Loucy (cell line): ENCODE data around the gene PRSS36.

Experiments used
- H2AFZ ChIP-seq: fragments of 200-600 bp; sonication (generic); 2 replicates; pipeline ENCODE4 v1.6.0; 2016; ENCODE audit warnings: antibody characterized with exemption, mild to moderate bottlenecking, low read length, moderate library complexity
- H3F3A ChIP-seq: fragments of 200-600 bp; 2 replicates; pipeline ENCODE4 v1.6.0; 2016; ENCODE audit warnings: antibody characterized with exemption, low read depth, mild to moderate bottlenecking
- H3K27me3 ChIP-seq: fragments of 200-600 bp; sonication (generic); 2 replicates; pipeline ENCODE4 v1.6.1; 2014; ENCODE audit warnings: low read length, mild to moderate bottlenecking; ENCODE audit not compliant: insufficient read depth, poor library complexity, severe bottlenecking
- H3K36me3 ChIP-seq: fragments of 200-600 bp; sonication (generic); 2 replicates; pipeline ENCODE4 v1.6.1; 2016; ENCODE audit warnings: low read length; ENCODE audit not compliant: insufficient read depth
- H3K4me1 ChIP-seq: fragments of 200-600 bp; sonication (generic); 2 replicates; pipeline ENCODE4 v1.5.1; 2014; ENCODE audit warnings: low read length, mild to moderate bottlenecking; ENCODE audit not compliant: insufficient read depth, poor library complexity, severe bottlenecking
- H3K4me2 ChIP-seq: fragments of 200-600 bp; sonication (generic); 2 replicates; pipeline ENCODE4 v1.6.0; 2014; ENCODE audit warnings: antibody characterized with exemption, low read length, low read depth, mild to moderate bottlenecking; ENCODE audit not compliant: poor library complexity, severe bottlenecking
- H3K4me3 ChIP-seq: fragments of 200-600 bp; sonication (generic); 2 replicates; pipeline ENCODE4 v1.5.1; 2014; ENCODE audit warnings: low read length, mild to moderate bottlenecking, mixed read lengths; ENCODE audit not compliant: poor library complexity, severe bottlenecking
- H3K79me2 ChIP-seq: fragments of 200-600 bp; sonication (generic); 2 replicates; pipeline ENCODE4 v1.6.1; 2014; ENCODE audit warnings: low read length; ENCODE audit not compliant: insufficient read depth
- H3K9ac ChIP-seq: fragments of 200-600 bp; sonication (generic); 2 replicates; pipeline ENCODE4 v1.6.0; 2014; ENCODE audit warnings: mild to moderate bottlenecking, low read depth, low read length, moderate library complexity; ENCODE audit not compliant: poor library complexity, severe bottlenecking
- H3K9me2 ChIP-seq: fragments of 200-600 bp; sonication (generic); replicated peaks from 2 replicates; pipeline ENCODE4 v1.6.1; 2016; ENCODE audit warnings: low read depth, low read length, mixed read lengths
- H3K9me3 ChIP-seq: fragments of 200-600 bp; sonication (generic); 2 replicates; pipeline ENCODE4 v1.6.1; 2014; ENCODE audit warnings: mild to moderate bottlenecking, antibody characterized with exemption, low read length, low read depth; ENCODE audit not compliant: insufficient read depth
- H4K20me1 ChIP-seq: fragments of 200-600 bp; sonication (generic); 2 replicates; pipeline ENCODE4 v1.6.0; 2014; ENCODE audit warnings: antibody characterized with exemption, low read length, mild to moderate bottlenecking; ENCODE audit not compliant: insufficient read depth, poor library complexity, severe bottlenecking
- EZH2phosphoT487 ChIP-seq: fragments of 200-600 bp; IDR thresholded peaks from 2 replicates; pipeline ENCODE4 v1.6.1; 2018; ENCODE audit warnings: antibody characterized with exemption, mild to moderate bottlenecking, moderate library complexity, borderline replicate concordance
- TF ChIP-seq, protein P1 (sequence below): fragments of 200-600 bp; sonication (generic); conservative IDR thresholded peaks from 2 replicates; pipeline ENCODE4 v1.5.1; 2014; ENCODE audit warnings: mild to moderate bottlenecking, antibody characterized with exemption, low read length

Gene PRSS36

DNA sequence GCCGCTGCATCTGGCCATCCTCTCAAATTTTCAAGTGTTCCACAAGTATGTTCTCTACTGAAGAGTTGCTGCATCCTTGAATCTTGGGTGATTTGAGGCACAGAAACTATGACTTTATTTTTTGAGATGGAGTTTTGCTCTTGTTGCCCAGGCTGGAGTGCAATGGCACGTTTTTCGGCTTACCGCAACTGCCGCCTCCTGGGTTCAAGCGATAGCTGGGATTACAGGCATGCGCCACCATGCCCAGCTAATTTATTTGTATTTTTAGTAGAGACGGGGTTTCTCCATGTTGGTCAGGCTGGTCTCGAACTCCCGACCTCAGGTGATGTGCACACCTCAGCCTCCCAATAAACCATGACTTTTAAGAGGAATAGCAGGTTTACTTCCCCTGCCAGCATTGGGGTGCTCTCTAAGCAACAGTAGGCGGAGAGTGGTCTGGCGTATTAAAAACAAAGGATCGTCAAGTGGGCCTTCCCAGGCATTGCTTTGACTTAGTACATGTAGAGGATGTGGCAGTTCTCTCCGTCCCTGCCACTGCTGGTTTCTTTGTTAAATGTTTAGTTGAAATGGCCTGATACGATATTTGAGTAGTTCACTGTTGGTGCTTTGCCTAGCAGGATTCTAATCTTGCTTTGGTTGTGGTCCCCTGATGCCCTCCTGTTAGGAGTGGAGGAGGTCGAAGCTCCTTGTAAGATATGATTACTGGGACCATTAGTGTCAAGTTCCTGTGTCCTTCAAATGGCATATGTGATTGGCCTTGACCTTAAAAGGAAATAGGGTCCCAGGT, 43.2 kb upstream of the PRSS36 start:
- Histone ChIP-seq H3K9me3 (no peaks in the 10 kb centered on the region), H3K4me3 (no peak overlapping the region), H3K9ac (no peak overlapping the region), H4K20me1 (peaks cover 91% of the 10 kb centered on the region), H3K4me1 (peaks cover 9% of the 10 kb centered on the region), H3K79me2 (peaks cover 81% of the 10 kb centered on the region), H3F3A (peaks cover 17% of the 10 kb centered on the region), H3K4me2 (no peak overlapping the region), H3K9me2 (no peaks in the 10 kb centered on the region), H2AFZ (no peak overlapping the region), H3K27me3 (no peaks in the 10 kb centered on the region), H3K36me3 (peaks cover 86% of the 10 kb centered on the region)
- TF ChIP-seq, protein P1, sequence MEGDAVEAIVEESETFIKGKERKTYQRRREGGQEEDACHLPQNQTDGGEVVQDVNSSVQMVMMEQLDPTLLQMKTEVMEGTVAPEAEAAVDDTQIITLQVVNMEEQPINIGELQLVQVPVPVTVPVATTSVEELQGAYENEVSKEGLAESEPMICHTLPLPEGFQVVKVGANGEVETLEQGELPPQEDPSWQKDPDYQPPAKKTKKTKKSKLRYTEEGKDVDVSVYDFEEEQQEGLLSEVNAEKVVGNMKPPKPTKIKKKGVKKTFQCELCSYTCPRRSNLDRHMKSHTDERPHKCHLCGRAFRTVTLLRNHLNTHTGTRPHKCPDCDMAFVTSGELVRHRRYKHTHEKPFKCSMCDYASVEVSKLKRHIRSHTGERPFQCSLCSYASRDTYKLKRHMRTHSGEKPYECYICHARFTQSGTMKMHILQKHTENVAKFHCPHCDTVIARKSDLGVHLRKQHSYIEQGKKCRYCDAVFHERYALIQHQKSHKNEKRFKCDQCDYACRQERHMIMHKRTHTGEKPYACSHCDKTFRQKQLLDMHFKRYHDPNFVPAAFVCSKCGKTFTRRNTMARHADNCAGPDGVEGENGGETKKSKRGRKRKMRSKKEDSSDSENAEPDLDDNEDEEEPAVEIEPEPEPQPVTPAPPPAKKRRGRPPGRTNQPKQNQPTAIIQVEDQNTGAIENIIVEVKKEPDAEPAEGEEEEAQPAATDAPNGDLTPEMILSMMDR: no peak
- no peak for TF ChIP-seq EZH2phosphoT487

DNA sequence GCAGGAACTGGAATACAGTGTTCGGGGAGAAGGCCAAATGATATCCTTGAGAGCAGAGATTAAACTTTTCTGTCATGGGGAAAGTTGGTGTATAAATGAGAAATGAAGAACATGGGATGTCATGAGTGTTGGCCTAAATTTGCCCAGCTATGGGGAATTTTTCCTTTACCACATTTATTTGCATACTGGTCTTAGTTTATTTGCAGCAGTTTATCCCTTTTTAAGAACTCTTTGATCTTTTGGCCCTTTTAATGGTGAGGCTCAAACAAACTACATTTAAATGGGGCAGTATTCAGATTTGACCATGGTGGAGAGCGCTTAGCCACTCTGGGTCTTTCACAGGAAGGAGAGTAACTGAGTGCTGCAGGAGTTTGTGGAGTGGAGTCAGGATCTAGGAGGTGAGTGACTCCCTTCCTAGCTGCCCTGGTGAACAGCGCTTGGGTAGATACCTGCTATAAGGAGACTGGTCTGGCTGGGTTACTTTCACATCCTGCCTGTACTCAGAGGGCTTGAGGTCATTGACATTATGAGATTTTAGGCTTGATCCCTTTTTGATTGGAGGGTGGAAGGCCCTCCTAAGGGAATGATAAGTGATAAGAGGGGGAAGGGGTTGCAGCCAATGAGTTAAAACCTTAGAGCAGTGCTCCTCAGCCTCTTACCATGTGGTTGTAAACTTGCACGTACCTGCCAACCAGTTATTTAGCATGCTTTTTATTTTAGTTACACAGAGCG, 42.0 kb upstream of the PRSS36 start:
- no peaks in the 10 kb centered on the region for H3K9me3 ChIP-seq
- peaks cover 97% of the 10 kb centered on the region for H3K36me3 ChIP-seq
- peaks cover 95% of the 10 kb centered on the region for H4K20me1 ChIP-seq
- peaks cover 93% of the 10 kb centered on the region for H3K79me2 ChIP-seq
- no peak overlapping the region for H3K4me3 ChIP-seq
- H3K27me3 ChIP-seq: no peaks in the 10 kb centered on the region
- H3K9ac ChIP-seq: no peak overlapping the region
- H3K4me2 ChIP-seq: no peak overlapping the region
- TF ChIP-seq EZH2phosphoT487: no peak
- TF ChIP-seq, protein P1: no peak
- H3K4me1 ChIP-seq: peaks cover 17% of the 10 kb centered on the region
- no peaks in the 10 kb centered on the region for H3K9me2 ChIP-seq
- no peak overlapping the region for H2AFZ ChIP-seq
- peaks cover 17% of the 10 kb centered on the region for H3F3A ChIP-seq

DNA sequence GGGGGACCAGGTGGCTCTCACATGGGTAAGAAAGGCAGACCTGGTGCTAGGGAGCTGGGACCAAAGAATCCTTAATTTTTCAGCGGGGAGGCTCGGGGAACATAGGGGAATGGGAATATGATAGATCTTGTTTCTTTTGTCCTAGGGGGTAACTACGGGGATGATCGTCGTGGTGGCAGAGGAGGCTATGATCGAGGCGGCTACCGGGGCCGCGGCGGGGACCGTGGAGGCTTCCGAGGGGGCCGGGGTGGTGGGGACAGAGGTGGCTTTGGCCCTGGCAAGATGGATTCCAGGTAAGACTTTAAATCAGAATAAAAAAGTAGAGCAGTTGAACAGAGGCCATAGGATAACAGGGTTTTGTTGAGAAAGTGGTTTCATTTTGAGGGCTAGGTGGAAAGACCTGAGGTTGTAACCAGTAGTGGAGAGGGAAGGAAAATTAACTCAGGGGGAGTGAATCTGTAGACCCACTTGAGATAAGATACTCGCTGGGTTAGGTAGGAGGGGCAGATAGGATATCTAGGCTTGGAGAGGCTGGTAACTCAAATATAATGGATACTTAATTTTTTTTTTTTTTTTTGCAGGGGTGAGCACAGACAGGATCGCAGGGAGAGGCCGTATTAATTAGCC, 41.1 kb upstream of the PRSS36 start:
- H4K20me1 ChIP-seq: peaks cover 95% of the 10 kb centered on the region
- H3K9me3 ChIP-seq: no peaks in the 10 kb centered on the region
- H3K4me1 ChIP-seq: peaks cover 26% of the 10 kb centered on the region
- no peak overlapping the region for H2AFZ ChIP-seq
- peaks cover 100% of the 10 kb centered on the region for H3K36me3 ChIP-seq
- no peaks in the 10 kb centered on the region for H3K9me2 ChIP-seq
- no peak for TF ChIP-seq EZH2phosphoT487
- TF ChIP-seq, protein P1: no peak
- H3F3A ChIP-seq: peaks cover 17% of the 10 kb centered on the region
- H3K4me2 ChIP-seq: no peak overlapping the region
- no peak overlapping the region for H3K9ac ChIP-seq
- H3K4me3 ChIP-seq: no peak overlapping the region
- H3K27me3 ChIP-seq: no peaks in the 10 kb centered on the region
- H3K79me2 ChIP-seq: peaks cover 98% of the 10 kb centered on the region
